Osteocyte (in vitro differentiated cells): ENCODE measurements around the gene STATH. TPM values are rescaled to one million over a fixed set of nuclear protein-coding genes. Genes with fewer than 3 reads are reported as not detected.
"Not testable (repeated sequence)": the region's sequence is repeated elsewhere in the genome, so short reads cannot be mapped to it uniquely, and the experiment has no call there.

Experiments
- DNase-seq: peaks from one replicate; pipeline ENCODE4 v3.0.0; 2021; ENCODE audit warnings: mixed read lengths; ENCODE audit not compliant: unreplicated experiment; ENCODE audit errors: extremely low spot score
- H3K27ac Mint-ChIP-seq: one replicate; pipeline ENCODE4 v1.8.0; 2021; ENCODE audit warnings: mild to moderate bottlenecking, mixed read lengths; ENCODE audit not compliant: unreplicated experiment
- H3K27me3 Mint-ChIP-seq: one replicate; pipeline ENCODE4 v1.8.0; 2021; ENCODE audit warnings: mixed read lengths; ENCODE audit not compliant: unreplicated experiment
- H3K36me3 Mint-ChIP-seq: one replicate; pipeline ENCODE4 v1.8.0; 2021; ENCODE audit warnings: mixed read lengths; ENCODE audit not compliant: unreplicated experiment
- H3K4me1 Mint-ChIP-seq: one replicate; pipeline ENCODE4 v1.8.0; 2021; ENCODE audit warnings: mixed read lengths; ENCODE audit not compliant: unreplicated experiment
- H3K4me3 Mint-ChIP-seq: one replicate; pipeline ENCODE4 v1.8.0; 2021; ENCODE audit warnings: mild to moderate bottlenecking, moderate library complexity, mixed read lengths; ENCODE audit not compliant: unreplicated experiment
- H3K9me3 Mint-ChIP-seq: one replicate; pipeline ENCODE4 v1.8.0; 2021; ENCODE audit warnings: mixed read lengths; ENCODE audit not compliant: unreplicated experiment
- CTCF ChIP-seq: fragments of 200-600 bp; sonication (generic); IDR thresholded peaks from 2 replicates; pipeline ENCODE4 v1.5.0; 2021; ENCODE audit warnings: antibody characterized with exemption, mild to moderate bottlenecking, moderate library complexity
- total RNA-seq: library from RNA; stranded (reverse); gene quantifications from 2 replicates; pipeline ENCODE4 v1.2.1, GENCODE V29; 2021

Gene STATH
- total RNA-seq, 1 donor from 2014 or later: not detected

GRCh38 chr4:69994782-69995181 lies 984 bp upstream of the STATH start:
- H3K9me3 Mint-ChIP-seq: no peaks in the 10 kb centered on the region

DNA sequence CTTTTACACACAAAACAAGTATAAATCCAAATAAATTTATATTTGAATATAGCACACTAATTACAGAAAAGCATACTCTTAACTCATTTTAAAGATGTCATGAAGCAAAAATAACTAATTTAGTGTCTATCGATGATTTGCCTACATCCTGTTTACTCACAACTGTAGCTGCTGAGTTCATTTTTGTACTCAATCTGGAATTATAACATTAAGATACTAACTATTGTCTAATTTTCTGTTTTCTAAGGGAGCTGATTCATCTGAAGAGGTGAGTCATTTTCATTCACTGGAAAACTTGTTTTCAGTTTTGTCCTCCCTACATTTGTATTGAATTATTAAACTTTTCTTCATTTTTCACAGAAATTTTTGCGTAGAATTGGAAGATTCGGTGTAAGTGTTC lies 3.7 kb downstream of the STATH start:
- Mint-ChIP-seq H3K27ac (no peak overlapping the region), H3K4me3 (no peak overlapping the region), H3K36me3 (no peaks in the 10 kb centered on the region), H3K4me1 (no peaks in the 10 kb centered on the region), H3K27me3 (peaks cover 13% of the 10 kb centered on the region), H3K9me3 (no peaks in the 10 kb centered on the region)
- no peak for TF ChIP-seq CTCF
- no peak for DNase-seq

More at GRCh38 chr4:69994782-69995181, 984 bp upstream of the STATH start:
- H3K4me1 Mint-ChIP-seq: no peaks in the 10 kb centered on the region
- DNase-seq: no peak
- H3K27ac Mint-ChIP-seq: no peak overlapping the region
- H3K36me3 Mint-ChIP-seq: no peaks in the 10 kb centered on the region
- no peak overlapping the region for H3K4me3 Mint-ChIP-seq
- TF ChIP-seq CTCF: no peak
- peaks cover 15% of the 10 kb centered on the region for H3K27me3 Mint-ChIP-seq

GRCh38 chr4:70000711-70001110 lies 4.9 kb downstream of the STATH start:
- Mint-ChIP-seq H3K4me1 (no peaks in the 10 kb centered on the region), H3K4me3 (no peak overlapping the region), H3K36me3 (no peaks in the 10 kb centered on the region), H3K27ac (no peak overlapping the region), H3K9me3 (no peaks in the 10 kb centered on the region), H3K27me3 (peaks cover 16% of the 10 kb centered on the region)
- TF ChIP-seq CTCF: no peak
- no peak for DNase-seq

GRCh38 chr4:70002507-70002906 lies 6.7 kb downstream of the STATH start:
- H3K27ac Mint-ChIP-seq: no peak overlapping the region

DNA sequence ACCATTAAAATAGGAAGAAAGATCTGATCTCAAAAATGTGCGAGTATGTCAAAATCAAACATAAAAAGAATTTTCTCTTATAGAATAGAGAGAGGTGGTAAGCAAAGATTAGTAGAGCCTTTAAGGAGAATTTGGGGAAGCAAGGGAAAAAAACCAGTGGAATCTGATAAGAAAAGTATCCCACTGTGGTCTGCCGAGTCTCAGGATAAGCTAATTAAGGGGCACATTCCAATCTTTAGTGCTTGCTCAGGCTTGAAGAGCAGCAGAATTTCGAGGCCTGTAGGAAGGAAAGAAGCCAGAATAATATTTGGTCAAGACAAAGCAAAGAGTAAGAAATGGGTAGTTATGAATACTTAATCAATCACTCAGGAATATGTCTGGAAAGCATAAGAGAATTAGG lies 13.0 kb downstream of the STATH start:
- Mint-ChIP-seq H3K27ac (no peak overlapping the region), H3K4me3 (no peak overlapping the region), H3K36me3 (no peaks in the 10 kb centered on the region), H3K4me1 (no peaks in the 10 kb centered on the region), H3K9me3 (no peaks in the 10 kb centered on the region), H3K27me3 (peaks cover 9% of the 10 kb centered on the region)
- no peak for TF ChIP-seq CTCF
- DNase-seq: no peak

More at GRCh38 chr4:70002507-70002906, 6.7 kb downstream of the STATH start:
- no peak for TF ChIP-seq CTCF
- Mint-ChIP-seq H3K36me3 (no peaks in the 10 kb centered on the region), H3K9me3 (no peaks in the 10 kb centered on the region), H3K4me3 (no peak overlapping the region), H3K4me1 (no peaks in the 10 kb centered on the region), H3K27me3 (peaks cover 16% of the 10 kb centered on the region)
- DNase-seq: no peak

- not testable (repeated sequence) for H3K27ac Mint-ChIP-seq, H3K36me3 Mint-ChIP-seq, H3K4me3 Mint-ChIP-seq, H3K4me1 Mint-ChIP-seq, H3K9me3 Mint-ChIP-seq, DNase-seq, H3K27me3 Mint-ChIP-seq
These were observed 23.2 kb downstream of the STATH start for GRCh38 chr4:70019006-70019405.
